ENCODE results near the gene PC. TPM values are rescaled to one million over a fixed set of nuclear protein-coding genes. Genes with fewer than 3 reads are reported as not detected.
"Not testable (repeated sequence)": the region's sequence is repeated elsewhere in the genome, so short reads cannot be mapped to it uniquely, and the experiment has no call there.

Gene PC
- total RNA-seq, 1 donor from 2014 or later = 9.5 TPM

GRCh38 chr11:66842896-66843775 is 115.0 kb downstream of the PC start, which contains the start of gene RCE1:
Gene RCE1 (plus strand): TSS chr11:66843441. CDS start chr11:66843456, 15 bp downstream.
- DNase-seq (ENCODE audit: low read depth) = peak; percentile 59

DNA sequence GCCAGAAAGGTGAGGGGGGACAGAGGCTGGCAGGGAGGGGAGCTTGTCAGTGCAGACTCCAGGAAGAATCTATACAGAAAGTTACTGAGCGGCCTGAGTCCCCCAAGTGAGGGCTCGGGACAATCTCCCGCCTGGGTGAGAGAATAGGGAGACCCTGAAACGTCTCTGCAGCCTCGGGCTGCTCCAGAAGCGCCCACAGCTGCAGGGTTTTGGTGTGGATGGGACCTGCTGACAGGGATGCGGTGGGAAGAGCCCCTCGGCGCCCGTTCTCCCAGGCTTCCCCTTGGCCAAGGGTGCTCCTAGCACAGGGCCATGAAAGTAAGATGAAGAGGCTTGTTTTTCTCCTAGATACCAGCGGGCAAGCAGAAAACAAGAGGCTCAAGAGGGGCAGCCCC is 115.7 kb downstream of the PC start:
- DNase-seq (ENCODE audit: low read depth) = no peak

GRCh38 chr11:66841861-66842260 is 116.3 kb downstream of the PC start:
- no peak for DNase-seq (ENCODE audit: low read depth)

DNA sequence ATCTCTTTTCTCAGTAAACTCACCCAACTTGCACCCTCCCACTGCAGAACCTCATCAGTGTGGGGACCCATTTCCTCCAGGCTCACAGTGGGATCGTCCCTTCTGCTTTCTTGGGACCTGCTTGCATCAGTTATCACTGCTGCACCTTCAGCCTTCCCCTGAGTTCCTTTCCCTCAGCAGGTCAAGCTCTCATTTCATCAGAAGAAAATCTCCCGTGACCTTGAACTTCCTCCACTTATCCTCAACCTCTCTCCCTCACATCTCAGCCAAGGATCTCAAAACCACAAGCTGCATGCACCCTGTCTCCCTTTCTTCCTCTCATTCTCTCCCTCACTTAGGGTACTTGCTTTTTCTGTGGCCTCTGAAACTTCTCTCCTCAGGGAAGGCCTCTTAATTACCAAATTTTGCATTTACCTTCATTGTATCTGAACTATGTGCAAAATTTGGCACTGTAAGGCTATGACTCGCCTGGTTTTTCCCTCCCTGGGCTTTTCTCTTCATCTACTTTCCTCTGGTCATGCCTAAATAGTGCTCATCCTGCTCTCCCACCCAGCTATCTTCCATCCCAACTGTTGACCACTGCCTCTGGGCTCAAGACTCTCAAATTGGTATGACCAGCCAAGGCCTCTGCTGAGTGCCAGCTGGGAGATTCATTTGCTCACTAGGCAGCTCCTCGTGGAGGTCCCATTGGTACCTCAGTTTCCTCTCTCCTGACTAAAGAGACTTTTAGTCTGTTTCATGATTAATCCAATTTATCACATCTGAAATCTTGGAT is 117.7 kb downstream of the PC start:
- DNase-seq (ENCODE audit: low read depth) = no peak

DNA sequence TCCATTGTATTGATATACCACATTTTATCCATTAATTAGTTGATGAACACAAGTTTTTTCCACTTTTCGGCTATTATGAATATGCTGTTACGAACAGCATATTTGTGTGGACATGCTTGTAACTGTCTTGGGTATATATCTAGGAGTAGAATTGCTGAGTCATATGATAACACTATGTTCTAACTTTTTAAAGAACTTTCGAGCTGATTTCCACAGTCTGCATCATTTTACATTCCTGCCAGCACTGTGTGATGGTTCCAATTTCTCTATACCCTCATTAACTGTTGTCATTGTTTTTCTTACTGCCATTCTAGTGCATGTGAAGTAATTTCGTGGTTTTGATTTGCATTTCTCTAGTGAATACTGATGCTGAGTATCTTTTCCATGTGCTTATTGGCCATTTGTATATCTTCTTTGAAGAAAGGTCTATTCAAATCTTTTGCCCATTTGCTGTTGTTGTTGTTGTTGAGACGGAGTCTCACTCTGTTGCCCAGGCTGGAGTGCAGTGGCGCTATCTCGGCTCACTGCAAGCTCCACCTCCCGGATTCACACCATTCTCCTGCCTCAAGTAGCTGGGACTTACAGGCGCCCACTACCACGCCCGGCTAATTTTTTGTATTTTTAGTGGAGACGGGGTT is 122.3 kb downstream of the PC start:
- DNase-seq (ENCODE audit: low read depth) = peak; percentile 22

DNA sequence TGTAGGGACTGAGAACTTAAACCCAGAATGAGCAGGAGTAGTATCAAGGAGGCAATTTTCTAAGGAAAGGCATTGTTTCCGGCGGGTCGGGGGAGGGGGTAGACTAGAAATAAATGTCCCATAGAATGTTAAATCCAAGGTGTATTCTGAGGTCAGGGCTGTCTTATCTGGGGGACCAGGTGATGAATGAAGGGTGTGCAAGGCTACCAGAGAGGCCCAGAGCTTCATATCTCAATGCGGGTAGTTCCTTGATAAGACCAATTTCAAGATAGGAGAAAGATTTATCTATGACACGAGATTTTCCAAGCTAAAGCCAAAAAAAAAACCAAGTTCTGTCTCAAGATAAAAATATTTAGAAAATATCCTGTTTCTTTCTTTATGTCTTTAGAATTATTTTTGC is 123.2 kb downstream of the PC start:
- no peak for DNase-seq (ENCODE audit: low read depth)

DNA sequence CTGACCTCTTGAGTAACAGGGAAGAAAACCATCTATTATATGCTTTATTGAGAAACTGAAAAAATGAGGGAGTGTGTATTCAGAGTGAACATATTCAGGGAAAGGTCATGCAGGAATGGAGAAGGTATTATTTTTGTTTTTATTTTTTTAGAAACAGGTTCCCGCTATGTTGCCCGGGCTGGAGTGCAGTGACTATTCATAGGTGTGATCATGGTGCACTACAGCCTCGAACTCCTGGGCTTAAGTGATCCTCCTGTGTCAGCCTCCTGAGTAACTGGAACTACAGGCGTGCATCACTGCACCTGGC is 123.7 kb downstream of the PC start:
- no peak for DNase-seq (ENCODE audit: low read depth)

- not testable (repeated sequence) for DNase-seq (ENCODE audit: low read depth)
Measured at GRCh38 chr11:66824573-66824972, 133.6 kb downstream of the PC start.

- DNase-seq (ENCODE audit: low read depth) = no peak
Measured at GRCh38 chr11:66823700-66824099, 134.5 kb downstream of the PC start.

- no peak for DNase-seq (ENCODE audit: low read depth)
Measured at GRCh38 chr11:66820901-66821300, 137.3 kb downstream of the PC start.

DNA sequence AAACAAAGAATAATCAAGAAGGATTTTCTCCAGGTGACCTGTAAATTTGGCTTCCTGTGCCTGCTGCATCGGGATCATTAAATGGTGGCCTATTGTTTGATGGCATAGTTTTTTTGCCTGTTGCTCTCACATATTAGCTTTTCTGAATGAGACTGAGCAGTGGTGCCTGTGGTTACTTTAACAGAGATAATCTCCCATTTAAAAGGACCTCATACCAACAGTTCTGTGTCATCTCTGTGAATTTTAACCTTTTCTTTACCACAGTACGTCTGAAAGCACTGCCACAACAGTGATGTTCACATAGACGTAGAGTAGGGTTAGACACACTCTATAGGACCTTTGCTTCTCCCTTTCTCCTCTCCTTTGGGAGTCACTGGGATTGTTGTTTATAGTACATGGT is 137.8 kb downstream of the PC start:
- DNase-seq (ENCODE audit: low read depth) = no peak

DNA sequence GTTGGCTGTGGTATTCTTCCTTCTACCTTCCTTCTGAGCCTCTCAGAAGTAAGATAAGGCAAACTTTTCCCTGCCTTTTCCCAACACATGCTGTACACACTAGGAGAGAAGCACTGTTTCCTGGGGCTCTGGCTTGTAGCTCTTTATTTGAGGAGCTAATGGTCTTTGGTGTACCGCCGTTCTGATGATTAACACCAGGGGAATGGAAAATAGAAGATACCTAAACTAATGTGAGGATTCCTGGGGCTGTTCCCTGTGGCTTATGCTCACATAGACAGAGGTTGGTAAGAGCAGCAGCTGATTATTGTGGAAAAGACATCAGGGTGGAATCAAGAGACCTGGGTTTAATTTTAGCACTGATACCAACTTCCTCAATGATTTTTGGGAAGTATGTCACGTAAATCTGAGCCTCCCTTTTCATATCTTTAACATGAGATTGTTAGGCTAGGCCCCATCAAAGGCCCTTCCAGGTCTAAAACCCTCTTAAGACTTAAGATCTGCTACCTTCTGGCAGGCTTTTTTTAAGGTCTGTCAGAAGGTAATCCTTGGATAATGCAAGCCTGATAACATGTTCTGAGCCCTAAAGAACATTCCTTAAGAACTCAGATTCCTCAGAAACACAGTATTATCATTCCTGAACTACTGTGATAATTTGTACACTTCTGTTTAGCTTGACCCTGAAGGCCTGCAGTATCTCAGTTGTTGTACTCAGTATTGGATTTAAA is 139.8 kb downstream of the PC start:
- no peak for DNase-seq (ENCODE audit: low read depth)

GRCh38 chr11:66815646-66816045 is 142.5 kb downstream of the PC start:
- peak; percentile 43 for DNase-seq (ENCODE audit: low read depth)

DNA sequence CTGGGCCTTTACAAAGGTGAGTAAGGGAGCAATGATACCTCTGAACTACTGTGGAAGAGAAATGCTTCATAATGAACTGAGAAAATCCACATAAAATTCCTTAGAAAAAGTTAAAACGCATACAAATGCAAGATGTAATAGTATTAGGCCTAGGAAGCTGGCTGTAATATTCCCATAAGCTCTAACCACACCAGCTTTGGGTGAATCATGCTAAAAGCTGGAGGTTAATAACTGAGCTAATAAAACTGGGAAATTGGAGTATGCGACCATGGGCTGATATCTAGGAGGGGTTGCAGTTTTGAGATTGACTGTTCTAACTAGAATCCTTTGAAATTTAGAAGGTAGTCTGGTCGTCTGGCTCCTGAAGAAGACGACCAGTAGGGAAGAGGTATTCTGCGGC is 143.5 kb downstream of the PC start:
- DNase-seq (ENCODE audit: low read depth) = no peak

DNA sequence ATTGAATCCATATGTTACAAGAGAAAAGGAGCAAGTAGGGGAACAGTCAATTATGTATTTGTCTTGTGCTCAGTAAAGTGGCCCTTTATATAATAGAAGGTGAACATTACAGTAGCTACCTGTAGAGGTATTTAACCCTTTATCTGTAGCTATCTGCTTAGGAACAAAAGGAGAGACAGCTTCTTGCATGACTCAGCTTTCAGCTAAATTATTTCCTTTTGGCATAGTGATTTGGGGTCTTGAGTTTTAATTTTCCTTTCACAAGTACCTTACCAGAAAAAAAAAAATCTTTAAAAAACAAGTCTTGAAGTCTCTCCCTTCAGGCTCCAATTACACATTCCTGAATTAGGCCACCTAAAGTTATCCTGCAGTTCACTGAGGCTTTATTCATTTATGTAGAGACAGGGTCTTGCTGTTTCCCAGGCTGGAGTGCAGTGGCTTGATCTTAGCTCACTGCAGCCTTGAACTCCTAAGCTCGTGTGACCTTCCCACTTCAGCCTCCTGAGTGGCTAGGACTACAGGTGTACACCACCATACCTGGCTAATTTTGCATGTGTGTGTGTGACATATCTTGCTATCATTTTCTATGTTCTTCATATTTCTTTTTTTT is 147.5 kb downstream of the PC start:
- no peak for DNase-seq (ENCODE audit: low read depth)

- DNase-seq (ENCODE audit: low read depth) = no peak
Measured at GRCh38 chr11:66809592-66809991, 148.6 kb downstream of the PC start.

DNA sequence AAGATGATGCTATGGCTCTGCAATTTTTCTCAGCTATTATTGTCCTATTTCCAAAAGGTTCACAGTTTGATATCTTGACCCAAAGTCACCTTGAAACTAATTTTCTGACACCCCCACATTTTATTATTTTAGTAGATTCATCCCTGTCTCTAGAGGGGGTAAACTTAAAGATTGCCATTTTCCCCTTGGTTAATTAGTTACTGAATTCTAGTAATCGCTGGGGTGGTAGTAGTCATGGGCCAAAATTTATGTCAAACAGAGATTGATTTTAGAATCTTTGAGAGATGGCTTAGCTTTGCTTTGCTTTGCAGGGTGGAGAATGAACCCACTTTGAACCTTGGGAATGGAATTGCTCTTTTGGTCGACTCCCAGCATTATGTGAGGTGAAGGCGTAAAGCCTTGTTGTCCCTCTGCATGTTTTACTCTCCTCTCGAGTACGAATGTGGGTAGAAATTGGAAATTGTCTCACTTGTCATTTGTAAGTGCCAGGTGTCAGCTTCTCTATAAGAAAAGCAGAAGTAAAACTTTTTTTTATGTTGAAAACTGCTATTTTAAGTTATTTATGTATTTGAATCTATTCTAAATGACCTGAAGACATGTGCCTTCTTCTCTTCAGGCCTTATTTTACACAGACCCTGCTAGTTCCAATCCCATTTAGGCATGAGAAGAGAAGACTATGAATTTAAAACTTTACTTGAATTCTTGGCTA is 157.3 kb downstream of the PC start:
- no peak for DNase-seq (ENCODE audit: low read depth)

DNA sequence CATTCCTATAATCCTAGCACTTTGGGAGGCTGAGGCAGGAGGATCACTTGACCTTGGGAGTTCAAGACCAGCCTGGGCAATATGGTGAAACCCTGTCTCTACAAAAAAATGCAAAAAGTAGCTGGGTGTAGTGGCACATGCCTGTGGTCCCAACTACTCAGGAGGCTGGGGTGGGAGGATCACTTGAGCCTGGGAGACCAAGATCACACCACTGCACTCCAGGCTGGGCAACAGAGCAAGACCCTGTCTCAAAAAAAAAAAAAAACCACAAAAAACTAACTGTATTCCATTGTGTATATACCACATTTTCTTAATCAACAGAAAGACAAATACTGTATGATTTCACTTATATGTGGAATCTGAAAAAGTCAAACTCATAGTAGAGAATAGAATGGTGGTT is 158.4 kb downstream of the PC start:
- not testable (repeated sequence) for DNase-seq (ENCODE audit: low read depth)

All from renal cortical epithelial cell (primary cell).